HEK293 (cell line): Measurements from ENCODE around the gene CDH5.

Source experiments
- CTCF ChIA-PET: fragments of 350-600 bp; formaldehyde crosslinking; extraction: SDS; loops from one replicate; lab custom pipeline; 2021; ENCODE audit warnings: antibody characterized with exemption; lab: Yijun Ruan, JAX
- POLR2A ChIA-PET: fragments of 300-600 bp; formaldehyde crosslinking; extraction: SDS; loops from one replicate; lab custom pipeline; 2020; ENCODE audit warnings: antibody characterized with exemption, inconsistent platforms; lab: Yijun Ruan, JAX
- H3K27ac ChIP-seq: fragments of 200-500 bp; sonication (Bioruptor generic); 2 replicates; pipeline ENCODE4 v1.5.1; 2014; ENCODE audit warnings: low read depth, low read length, control low read depth, inconsistent platforms; ENCODE audit errors: extremely low read depth
- H3K36me3 ChIP-seq, 2 experiments: fragments of 200-500 bp in 1 of 2; sonication (Bioruptor generic) in 1 of 2; 1 replicate in 1 of 2; 2 replicates in 1 of 2; pipeline ENCODE4 v1.5.1; 2014 to 2017; ENCODE audit warnings: inconsistent platforms in 2 of 2, low read length in 2 of 2; ENCODE audit not compliant: control insufficient read depth in 2 of 2, insufficient read depth in 1 of 2
- H3K4me1 ChIP-seq: fragments of 200-500 bp; sonication (Bioruptor generic); 2 replicates; pipeline ENCODE4 v1.5.1; 2014; ENCODE audit warnings: mild to moderate bottlenecking, low read length, inconsistent platforms; ENCODE audit not compliant: control insufficient read depth, insufficient read depth
- H3K4me3 ChIP-seq: 2 replicates; pipeline ENCODE4 v1.5.1; 2011; ENCODE audit warnings: low read depth, mild to moderate bottlenecking, control low read depth, low read length, moderate library complexity
- H3K9me3 ChIP-seq: fragments of 200-500 bp; sonication (Bioruptor generic); 2 replicates; pipeline ENCODE4 v1.5.1; 2014; ENCODE audit warnings: low read depth, low read length, inconsistent platforms; ENCODE audit not compliant: control insufficient read depth, insufficient read depth
- HOXC10 ChIP-seq: sonication (generic); formaldehyde crosslinking; IDR thresholded peaks from 2 replicates; pipeline ENCODE4 v1.8.1; 2023; ENCODE audit warnings: mild to moderate bottlenecking, missing genetic modification reagents
- KLF1 ChIP-seq: fragments of 450-650 bp; formaldehyde crosslinking; IDR thresholded peaks from 2 replicates; pipeline ENCODE4 v1.5.1; 2016; ENCODE audit warnings: missing biosample characterization, missing genetic modification characterization
- KLF10 ChIP-seq: fragments of 450-650 bp; IDR thresholded peaks from 2 replicates; pipeline ENCODE4 v1.5.1; 2018; ENCODE audit warnings: missing biosample characterization, mild to moderate bottlenecking, missing genetic modification characterization
- ZBTB1 ChIP-seq: fragments of 450-650 bp; formaldehyde crosslinking; IDR thresholded peaks from 2 replicates; pipeline ENCODE4 v1.5.1; 2016; ENCODE audit warnings: missing biosample characterization, missing genetic modification characterization
- ZFP69B ChIP-seq: fragments of 450-650 bp; formaldehyde crosslinking; IDR thresholded peaks from 2 replicates; pipeline ENCODE4 v1.5.1; 2016; ENCODE audit warnings: missing biosample characterization, missing genetic modification characterization
- ZNF16 ChIP-seq: fragments of 450-650 bp; formaldehyde crosslinking; IDR thresholded peaks from 2 replicates; pipeline ENCODE4 v1.5.1; 2016; ENCODE audit warnings: low read depth, missing biosample characterization, missing genetic modification characterization
- ZNF175 ChIP-seq: fragments of 450-650 bp; formaldehyde crosslinking; IDR thresholded peaks from 2 replicates; pipeline ENCODE4 v1.5.1; 2016; ENCODE audit warnings: missing biosample characterization, missing genetic modification characterization
- ZNF274 ChIP-seq, 2 experiments: fragments of 200-500 bp in 1 of 2; fragments of 450-650 bp in 1 of 2; sonication (Bioruptor generic) in 1 of 2; formaldehyde crosslinking in 1 of 2; IDR thresholded peaks; 2 replicates each; pipeline versions ENCODE4 v1.5.1 to v1.6.1; 2014 to 2016; ENCODE audit warnings: borderline replicate concordance in 1 of 2, inconsistent platforms in 1 of 2, low read length in 1 of 2, missing biosample characterization in 1 of 2, missing genetic modification characterization in 1 of 2
- ZNF302 ChIP-seq: fragments of 450-650 bp; formaldehyde crosslinking; IDR thresholded peaks from 2 replicates; pipeline ENCODE4 v1.5.1; 2016; ENCODE audit warnings: missing biosample characterization, missing genetic modification characterization, low read depth
- ZNF433 ChIP-seq: fragments of 450-650 bp; formaldehyde crosslinking; IDR thresholded peaks from 2 replicates; pipeline ENCODE4 v1.5.1; 2016; ENCODE audit warnings: missing biosample characterization, missing genetic modification characterization, low read depth
- ZNF514 ChIP-seq: fragments of 450-650 bp; formaldehyde crosslinking; IDR thresholded peaks from 2 replicates; pipeline ENCODE4 v1.5.1; 2016; ENCODE audit warnings: missing biosample characterization, missing genetic modification characterization
- ZNF555 ChIP-seq: fragments of 450-650 bp; formaldehyde crosslinking; conservative IDR thresholded peaks from 2 replicates; pipeline ENCODE4 v1.5.1; 2017; ENCODE audit warnings: missing biosample characterization, mild to moderate bottlenecking, missing genetic modification characterization, inconsistent platforms
- ZNF664 ChIP-seq: fragments of 450-650 bp; formaldehyde crosslinking; IDR thresholded peaks from 2 replicates; pipeline ENCODE4 v1.5.1; 2016; ENCODE audit warnings: missing biosample characterization, missing genetic modification characterization
- ZNF677 ChIP-seq: fragments of 450-650 bp; IDR thresholded peaks from 2 replicates; pipeline ENCODE4 v1.5.0; 2018; ENCODE audit warnings: missing biosample characterization, mild to moderate bottlenecking, missing genetic modification characterization, moderate library complexity
- ZNF792 ChIP-seq: fragments of 450-650 bp; formaldehyde crosslinking; IDR thresholded peaks from 2 replicates; pipeline ENCODE4 v1.5.1; 2016; ENCODE audit warnings: missing biosample characterization, missing genetic modification characterization
- ZSCAN30 ChIP-seq: fragments of 450-650 bp; IDR thresholded peaks from 2 replicates; pipeline ENCODE4 v1.5.1; 2018; ENCODE audit warnings: missing biosample characterization, mild to moderate bottlenecking, missing genetic modification characterization, moderate library complexity
- TF ChIP-seq, protein P1 (sequence below): fragments of 450-650 bp; formaldehyde crosslinking; IDR thresholded peaks from 2 replicates; pipeline ENCODE4 v1.5.1; 2016; ENCODE audit warnings: missing biosample characterization, missing genetic modification characterization
- TF ChIP-seq, protein P2 (sequence below): fragments of 450-650 bp; IDR thresholded peaks from 2 replicates; pipeline ENCODE4 v1.5.1; 2018; ENCODE audit warnings: missing biosample characterization, mild to moderate bottlenecking, missing genetic modification characterization
- TF ChIP-seq, protein P3 (sequence below): fragments of 450-650 bp; IDR thresholded peaks from 2 replicates; pipeline ENCODE4 v1.5.1; 2018; ENCODE audit warnings: missing biosample characterization, missing genetic modification characterization
- TF ChIP-seq, protein P4 (sequence below): fragments of 450-650 bp; formaldehyde crosslinking; IDR thresholded peaks from 2 replicates; pipeline ENCODE4 v1.5.1; 2016; ENCODE audit warnings: missing biosample characterization, missing genetic modification characterization

The CDH5 gene

DNA sequence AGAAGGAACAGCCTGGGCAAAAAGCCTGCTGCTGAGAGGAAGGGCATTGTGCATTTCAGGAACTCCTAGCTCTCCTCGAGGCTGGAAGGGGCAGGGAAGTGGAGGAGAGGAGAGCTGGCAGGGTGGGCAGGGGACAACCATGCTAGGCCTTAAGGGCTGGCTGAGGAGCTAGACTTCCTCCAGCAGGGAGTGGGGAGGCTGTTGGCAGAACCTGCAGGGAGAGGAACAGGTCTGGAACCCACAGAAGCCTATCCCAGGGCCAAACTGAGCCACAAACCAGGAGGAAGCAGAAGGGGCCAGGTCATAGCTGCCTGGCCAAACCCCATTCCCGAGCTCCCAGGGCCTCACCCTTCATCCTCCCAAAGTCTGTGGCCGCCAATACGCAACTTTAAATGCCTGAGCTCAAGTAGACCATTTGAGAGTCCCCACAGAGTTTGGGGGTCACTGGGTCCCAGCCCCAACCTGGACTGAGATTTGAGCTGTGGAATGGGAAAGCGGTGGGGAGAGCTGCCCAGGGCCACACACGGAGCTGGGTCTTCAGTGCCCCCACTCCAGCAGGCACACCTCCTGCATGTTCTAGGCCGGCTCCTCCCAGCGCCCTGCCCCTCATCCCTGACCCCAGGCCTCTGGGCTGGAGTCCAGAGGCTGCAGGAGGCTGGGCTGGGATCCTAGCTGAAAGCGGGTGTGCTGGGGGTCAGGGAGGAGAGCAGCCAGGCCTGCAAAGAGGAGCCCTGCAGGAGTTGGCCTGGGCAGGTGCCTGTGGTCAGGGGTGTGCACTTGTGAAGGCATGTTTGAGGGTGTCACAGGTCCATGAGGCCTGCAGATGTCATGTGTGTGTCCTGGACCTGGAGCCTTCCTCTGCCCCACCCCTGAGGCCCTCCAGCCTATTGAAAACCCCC is 4.5 kb downstream of the CDH5 start (continued):
- TF ChIP-seq ZFP69B (no peak), HOXC10 (CRISPR knock-in tag) (no peak)
- TF ChIP-seq, protein P1, sequence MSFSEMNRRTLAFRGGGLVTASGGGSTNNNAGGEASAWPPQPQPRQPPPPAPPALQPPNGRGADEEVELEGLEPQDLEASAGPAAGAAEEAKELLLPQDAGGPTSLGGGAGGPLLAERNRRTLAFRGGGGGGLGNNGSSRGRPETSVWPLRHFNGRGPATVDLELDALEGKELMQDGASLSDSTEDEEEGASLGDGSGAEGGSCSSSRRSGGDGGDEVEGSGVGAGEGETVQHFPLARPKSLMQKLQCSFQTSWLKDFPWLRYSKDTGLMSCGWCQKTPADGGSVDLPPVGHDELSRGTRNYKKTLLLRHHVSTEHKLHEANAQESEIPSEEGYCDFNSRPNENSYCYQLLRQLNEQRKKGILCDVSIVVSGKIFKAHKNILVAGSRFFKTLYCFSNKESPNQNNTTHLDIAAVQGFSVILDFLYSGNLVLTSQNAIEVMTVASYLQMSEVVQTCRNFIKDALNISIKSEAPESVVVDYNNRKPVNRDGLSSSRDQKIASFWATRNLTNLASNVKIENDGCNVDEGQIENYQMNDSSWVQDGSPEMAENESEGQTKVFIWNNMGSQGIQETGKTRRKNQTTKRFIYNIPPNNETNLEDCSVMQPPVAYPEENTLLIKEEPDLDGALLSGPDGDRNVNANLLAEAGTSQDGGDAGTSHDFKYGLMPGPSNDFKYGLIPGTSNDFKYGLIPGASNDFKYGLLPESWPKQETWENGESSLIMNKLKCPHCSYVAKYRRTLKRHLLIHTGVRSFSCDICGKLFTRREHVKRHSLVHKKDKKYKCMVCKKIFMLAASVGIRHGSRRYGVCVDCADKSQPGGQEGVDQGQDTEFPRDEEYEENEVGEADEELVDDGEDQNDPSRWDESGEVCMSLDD (tag by site-specific recombination): no peak
- TF ChIP-seq, protein P2, sequence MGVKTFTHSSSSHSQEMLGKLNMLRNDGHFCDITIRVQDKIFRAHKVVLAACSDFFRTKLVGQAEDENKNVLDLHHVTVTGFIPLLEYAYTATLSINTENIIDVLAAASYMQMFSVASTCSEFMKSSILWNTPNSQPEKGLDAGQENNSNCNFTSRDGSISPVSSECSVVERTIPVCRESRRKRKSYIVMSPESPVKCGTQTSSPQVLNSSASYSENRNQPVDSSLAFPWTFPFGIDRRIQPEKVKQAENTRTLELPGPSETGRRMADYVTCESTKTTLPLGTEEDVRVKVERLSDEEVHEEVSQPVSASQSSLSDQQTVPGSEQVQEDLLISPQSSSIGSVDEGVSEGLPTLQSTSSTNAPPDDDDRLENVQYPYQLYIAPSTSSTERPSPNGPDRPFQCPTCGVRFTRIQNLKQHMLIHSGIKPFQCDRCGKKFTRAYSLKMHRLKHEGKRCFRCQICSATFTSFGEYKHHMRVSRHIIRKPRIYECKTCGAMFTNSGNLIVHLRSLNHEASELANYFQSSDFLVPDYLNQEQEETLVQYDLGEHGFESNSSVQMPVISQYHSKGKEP (tag by site-specific recombination): no peak

DNA sequence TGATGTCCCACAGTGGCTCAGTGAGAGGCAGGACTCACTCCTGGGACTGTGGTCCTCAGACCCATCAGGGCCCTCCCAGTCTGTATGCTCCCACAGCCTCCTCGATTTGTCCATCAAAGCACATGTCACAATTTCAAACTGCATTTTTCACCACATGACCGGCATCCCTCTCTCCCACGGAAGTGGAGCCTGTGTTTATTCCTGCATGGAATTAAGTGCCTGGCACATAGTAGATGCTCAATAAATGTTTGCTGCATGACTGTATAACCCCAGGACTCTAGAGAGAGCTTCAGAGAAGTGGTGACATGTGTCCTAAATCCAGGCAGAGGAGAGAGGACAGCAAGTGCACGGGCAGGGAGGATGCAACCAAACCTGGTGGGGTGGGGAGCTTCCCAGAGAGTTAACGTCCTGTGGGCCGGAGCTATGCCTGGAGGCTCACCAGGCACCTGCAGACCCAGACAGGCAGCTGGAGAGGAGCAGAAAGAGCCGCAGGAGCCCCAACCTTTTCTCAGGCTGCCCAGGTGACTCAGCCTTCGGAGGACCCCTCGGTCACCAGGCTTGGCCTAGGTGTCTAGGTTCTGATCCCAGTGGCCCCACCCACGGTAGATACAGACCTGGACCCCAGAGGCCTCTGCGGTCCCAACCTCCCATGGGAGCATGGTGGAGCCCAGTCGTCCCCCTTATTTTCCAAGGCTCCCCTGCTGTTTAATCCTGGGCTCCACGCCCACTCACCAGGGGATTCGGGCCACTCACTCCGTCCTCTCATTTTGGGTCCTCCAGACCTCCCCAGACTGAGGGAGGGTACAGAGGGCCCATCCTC is 5.8 kb downstream of the CDH5 start:
- Histone ChIP-seq H3K36me3 (no peaks in the 10 kb centered on the region), H3K27ac (no peak overlapping the region), H3K4me3 (no peak overlapping the region), H3K4me1 (no peaks in the 10 kb centered on the region), H3K9me3 (no peaks in the 10 kb centered on the region)
- CTCF ChIA-PET: interaction anchor here (0.8 kb wide), 1 partner anchor 23 kb away, joined by 5 read pairs; no protein-coding TSS in a partner anchor
- TF ChIP-seq ZNF175 (tag by site-specific recombination): no peak
- TF ChIP-seq ZNF433 (tag by site-specific recombination): no peak
- TF ChIP-seq ZNF664 (tag by site-specific recombination): peak; percentile 82
- POLR2A ChIA-PET: no interaction called here

DNA sequence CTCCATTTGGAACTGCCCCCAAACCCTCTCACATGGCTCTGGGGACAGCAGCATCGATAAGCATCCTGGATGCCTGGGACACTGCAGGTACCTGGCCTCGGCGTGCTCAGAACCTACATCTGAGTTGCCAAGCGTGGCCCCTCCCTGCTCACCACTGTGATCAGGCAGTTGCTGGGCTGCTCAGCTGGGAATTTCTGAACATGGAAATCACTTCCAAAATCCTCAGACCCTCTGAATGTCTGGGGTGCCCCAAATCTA is 6.3 kb downstream of the CDH5 start:
- Histone ChIP-seq H3K4me3 (no peak overlapping the region), H3K36me3 (no peaks in the 10 kb centered on the region), H3K9me3 (no peaks in the 10 kb centered on the region), H3K4me1 (no peaks in the 10 kb centered on the region), H3K27ac (no peak overlapping the region)
- ChIA-PET POLR2A (no interaction called here), CTCF (interaction anchor here (0.8 kb wide), 1 partner anchor 23 kb away, joined by 5 read pairs; no protein-coding TSS in a partner anchor)
- TF ChIP-seq ZNF16 (no peak), ZNF792 (tag by site-specific recombination) (no peak), ZNF677 (no peak), ZNF302 (tag by site-specific recombination) (no peak), ZNF514 (tag by site-specific recombination) (no peak), KLF10 (tag by site-specific recombination) (no peak), ZNF555 (no peak), KLF1 (no peak), ZNF274 (IDR thresholded peaks at IDR 0.05; ENCODE audit: low read length) (no peak), ZNF274 (tag by site-specific recombination; IDR thresholded peaks at IDR 0.05; ENCODE audit: borderline replicate concordance) (no peak), ZBTB1 (tag by site-specific recombination) (no peak), ZSCAN30 (tag by site-specific recombination) (no peak)
- TF ChIP-seq, protein P3, sequence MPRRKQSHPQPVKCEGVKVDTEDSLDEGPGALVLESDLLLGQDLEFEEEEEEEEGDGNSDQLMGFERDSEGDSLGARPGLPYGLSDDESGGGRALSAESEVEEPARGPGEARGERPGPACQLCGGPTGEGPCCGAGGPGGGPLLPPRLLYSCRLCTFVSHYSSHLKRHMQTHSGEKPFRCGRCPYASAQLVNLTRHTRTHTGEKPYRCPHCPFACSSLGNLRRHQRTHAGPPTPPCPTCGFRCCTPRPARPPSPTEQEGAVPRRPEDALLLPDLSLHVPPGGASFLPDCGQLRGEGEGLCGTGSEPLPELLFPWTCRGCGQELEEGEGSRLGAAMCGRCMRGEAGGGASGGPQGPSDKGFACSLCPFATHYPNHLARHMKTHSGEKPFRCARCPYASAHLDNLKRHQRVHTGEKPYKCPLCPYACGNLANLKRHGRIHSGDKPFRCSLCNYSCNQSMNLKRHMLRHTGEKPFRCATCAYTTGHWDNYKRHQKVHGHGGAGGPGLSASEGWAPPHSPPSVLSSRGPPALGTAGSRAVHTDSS (tag by site-specific recombination): no peak
- TF ChIP-seq, protein P4, sequence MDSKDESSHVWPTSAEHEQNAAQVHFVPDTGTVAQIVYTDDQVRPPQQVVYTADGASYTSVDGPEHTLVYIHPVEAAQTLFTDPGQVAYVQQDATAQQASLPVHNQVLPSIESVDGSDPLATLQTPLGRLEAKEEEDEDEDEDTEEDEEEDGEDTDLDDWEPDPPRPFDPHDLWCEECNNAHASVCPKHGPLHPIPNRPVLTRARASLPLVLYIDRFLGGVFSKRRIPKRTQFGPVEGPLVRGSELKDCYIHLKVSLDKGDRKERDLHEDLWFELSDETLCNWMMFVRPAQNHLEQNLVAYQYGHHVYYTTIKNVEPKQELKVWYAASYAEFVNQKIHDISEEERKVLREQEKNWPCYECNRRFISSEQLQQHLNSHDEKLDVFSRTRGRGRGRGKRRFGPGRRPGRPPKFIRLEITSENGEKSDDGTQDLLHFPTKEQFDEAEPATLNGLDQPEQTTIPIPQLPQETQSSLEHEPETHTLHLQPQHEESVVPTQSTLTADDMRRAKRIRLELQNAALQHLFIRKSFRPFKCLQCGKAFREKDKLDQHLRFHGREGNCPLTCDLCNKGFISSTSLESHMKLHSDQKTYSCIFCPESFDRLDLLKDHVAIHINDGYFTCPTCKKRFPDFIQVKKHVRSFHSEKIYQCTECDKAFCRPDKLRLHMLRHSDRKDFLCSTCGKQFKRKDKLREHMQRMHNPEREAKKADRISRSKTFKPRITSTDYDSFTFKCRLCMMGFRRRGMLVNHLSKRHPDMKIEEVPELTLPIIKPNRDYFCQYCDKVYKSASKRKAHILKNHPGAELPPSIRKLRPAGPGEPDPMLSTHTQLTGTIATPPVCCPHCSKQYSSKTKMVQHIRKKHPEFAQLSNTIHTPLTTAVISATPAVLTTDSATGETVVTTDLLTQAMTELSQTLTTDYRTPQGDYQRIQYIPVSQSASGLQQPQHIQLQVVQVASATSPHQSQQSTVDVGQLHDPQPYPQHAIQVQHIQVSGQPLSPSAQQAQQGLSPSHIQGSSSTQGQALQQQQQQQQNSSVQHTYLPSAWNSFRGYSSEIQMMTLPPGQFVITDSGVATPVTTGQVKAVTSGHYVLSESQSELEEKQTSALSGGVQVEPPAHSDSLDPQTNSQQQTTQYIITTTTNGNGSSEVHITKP (tag by site-specific recombination): no peak
